LNCAP (cell line): ENCODE data around the gene PYGB.

Experiments used
- TF ChIP-seq, protein P1 (sequence below): fragments of 450-650 bp; IDR thresholded peaks from 2 replicates; pipeline ENCODE4 v1.5.1; 2017; ENCODE audit warnings: mild to moderate bottlenecking

The PYGB gene

DNA sequence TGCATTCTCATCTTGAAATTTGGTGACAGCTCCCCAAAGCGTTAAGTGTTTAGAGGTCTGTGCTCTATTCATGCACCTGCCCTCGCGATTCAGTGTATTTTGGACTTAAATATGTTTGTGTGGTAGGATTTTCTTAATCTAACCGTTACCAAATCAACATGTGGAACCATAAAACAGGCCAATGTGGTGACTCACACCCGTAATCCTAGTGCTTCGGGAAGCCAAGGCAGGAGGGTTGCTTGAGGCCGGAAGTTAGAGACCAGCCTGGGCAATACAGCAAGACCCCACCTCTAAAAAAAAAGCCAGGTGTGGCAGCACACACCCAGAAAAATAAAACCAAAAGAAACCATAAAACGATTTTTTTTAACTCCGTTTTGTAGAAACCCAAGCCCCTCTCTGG lies 31.5 kb downstream of the PYGB start:
- TF ChIP-seq, protein P1, sequence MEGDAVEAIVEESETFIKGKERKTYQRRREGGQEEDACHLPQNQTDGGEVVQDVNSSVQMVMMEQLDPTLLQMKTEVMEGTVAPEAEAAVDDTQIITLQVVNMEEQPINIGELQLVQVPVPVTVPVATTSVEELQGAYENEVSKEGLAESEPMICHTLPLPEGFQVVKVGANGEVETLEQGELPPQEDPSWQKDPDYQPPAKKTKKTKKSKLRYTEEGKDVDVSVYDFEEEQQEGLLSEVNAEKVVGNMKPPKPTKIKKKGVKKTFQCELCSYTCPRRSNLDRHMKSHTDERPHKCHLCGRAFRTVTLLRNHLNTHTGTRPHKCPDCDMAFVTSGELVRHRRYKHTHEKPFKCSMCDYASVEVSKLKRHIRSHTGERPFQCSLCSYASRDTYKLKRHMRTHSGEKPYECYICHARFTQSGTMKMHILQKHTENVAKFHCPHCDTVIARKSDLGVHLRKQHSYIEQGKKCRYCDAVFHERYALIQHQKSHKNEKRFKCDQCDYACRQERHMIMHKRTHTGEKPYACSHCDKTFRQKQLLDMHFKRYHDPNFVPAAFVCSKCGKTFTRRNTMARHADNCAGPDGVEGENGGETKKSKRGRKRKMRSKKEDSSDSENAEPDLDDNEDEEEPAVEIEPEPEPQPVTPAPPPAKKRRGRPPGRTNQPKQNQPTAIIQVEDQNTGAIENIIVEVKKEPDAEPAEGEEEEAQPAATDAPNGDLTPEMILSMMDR: no peak

DNA sequence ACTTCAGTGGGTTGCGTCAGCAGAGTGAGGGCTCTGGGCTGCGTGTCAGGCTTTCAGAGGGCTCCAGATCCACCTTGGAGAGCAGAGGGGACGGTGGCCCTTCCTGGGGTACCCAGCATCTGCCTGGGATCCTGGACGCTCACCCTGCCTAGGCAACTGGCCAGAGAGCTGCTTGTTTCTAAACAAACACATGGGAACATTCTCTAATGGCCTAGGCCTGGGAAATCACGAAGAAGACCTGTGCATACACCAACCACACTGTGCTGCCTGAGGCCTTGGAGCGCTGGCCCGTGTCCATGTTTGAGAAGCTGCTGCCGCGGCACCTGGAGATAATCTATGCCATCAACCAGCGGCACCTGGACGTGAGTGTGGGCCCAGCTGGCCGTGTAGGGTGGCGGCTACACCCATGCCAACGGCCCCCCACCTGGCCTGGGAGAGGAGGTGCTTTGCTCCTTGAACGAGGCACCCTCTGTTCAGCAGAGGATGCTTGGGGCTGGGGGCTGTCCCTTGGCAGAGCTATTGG lies 32.2 kb downstream of the PYGB start:
- TF ChIP-seq, protein P1: no peak

DNA sequence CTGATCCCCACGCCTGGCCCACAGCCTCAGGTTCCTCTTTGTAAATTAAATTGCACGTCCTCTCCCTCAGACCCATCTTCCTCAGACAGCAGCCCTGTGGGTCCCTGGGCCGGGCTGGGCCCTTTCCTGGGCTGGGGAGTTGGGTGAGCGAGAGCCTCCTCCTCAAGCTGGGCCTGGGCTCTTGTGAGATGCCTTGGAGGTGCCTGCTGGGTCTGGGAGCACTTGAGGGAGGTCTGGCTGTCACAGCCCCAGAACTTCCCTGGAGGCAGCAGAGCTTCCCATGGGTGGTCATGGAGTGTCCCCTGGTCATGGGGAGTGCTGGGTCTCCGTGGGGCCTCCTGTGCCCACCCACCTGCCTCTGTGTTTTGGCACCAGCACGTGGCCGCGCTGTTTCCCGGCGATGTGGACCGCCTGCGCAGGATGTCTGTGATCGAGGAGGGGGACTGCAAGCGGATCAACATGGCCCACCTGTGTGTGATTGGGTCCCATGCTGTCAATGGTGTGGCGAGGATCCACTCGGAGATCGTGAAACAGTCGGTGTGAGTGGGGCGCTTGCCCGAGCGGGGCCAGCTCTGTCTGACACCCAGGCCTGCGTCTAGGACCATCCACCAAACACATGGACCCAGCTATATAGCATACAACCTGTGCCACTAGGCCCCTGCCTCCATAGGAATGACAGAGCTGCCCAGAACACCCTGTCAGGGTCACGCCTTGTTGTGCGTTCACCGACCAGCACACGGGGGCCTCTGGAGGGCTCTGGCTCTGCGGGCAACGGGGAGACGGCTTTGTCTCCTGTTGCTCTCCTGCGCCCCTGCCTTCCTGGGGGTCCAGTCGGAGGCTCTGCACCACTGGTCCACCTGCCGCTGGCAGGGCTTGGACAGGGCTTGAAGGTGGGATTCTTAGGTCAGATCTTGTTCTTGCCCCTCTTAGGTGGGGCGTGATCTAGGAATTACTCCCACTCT lies 33.0 kb downstream of the PYGB start:
- TF ChIP-seq, protein P1: no peak

DNA sequence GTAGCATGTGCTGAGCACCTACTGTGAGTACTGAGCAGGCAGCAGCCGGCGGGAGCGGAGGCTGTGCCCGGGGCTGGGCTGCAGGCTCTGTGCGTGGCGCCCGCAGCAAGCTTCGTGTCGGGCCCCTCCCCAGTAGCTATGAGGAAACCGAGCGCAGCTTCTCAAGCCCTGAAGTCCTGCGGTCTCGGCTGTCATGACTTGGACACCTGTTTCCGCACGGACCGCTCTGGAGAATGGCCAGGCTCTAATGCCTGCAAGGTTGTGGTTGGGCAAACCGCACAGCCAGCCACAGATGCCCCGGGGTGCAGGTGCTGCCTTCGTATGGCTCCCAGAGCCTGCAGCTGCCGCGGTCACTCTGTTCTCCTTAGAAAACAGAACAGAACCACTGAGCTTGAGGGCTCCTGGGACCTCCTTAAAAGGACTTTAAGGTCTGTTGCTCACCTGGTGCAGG lies 33.7 kb downstream of the PYGB start:
- TF ChIP-seq, protein P1: no peak

DNA sequence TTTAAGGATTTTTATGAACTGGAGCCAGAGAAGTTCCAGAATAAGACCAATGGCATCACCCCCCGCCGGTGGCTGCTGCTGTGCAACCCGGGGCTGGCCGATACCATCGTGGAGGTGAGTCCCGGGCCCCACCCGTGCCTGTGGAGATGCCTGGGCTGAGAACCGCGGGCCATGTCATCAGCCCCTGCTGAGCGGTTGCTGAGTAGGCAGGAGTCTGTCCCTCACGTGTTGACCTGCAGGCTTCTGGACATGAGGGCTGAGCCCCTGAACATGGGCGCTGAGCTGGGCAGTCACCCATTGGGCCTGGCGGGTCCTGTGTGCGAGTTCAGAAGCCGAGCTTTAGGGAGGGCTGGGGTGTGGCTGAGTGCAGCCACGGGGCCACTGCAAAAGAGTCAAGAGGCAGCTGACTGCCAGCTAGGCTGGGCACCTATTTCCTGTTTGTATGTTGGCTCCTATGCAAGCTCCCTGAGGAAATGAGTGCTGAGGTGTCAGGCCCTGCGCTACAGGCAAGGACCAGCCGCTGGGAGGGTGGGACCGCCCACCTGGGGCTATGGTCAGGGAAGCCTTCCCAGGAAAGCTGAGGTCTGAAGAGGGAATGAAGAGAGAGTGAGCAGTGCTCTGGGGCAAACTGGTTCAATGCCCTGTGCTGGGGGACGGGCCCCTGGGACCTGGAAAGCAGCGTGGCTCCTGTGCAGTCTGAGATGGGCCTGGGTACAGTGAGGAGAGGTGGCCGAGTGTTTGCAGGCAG lies 34.3 kb downstream of the PYGB start:
- TF ChIP-seq, protein P1: no peak

DNA sequence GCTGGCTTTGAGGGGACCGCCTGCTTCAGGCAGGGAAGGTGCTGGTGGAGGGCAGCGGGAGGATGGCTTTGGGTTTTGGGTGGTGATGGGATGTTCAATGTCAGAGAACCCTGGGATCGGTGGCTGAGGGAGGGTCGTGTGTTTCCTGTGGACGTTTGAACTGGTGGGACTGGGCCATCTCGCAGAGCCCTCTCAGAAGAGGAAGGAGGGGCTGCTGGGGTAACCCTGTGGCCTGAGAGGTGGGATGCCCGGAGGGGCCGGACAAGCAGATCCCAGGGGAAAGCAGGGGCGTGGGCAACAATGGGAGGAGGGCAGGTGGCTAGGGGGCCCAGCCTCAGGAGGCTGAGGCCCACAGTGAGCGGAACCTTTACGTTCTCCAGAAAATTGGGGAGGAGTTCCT lies 34.9 kb downstream of the PYGB start:
- TF ChIP-seq, protein P1: no peak

DNA sequence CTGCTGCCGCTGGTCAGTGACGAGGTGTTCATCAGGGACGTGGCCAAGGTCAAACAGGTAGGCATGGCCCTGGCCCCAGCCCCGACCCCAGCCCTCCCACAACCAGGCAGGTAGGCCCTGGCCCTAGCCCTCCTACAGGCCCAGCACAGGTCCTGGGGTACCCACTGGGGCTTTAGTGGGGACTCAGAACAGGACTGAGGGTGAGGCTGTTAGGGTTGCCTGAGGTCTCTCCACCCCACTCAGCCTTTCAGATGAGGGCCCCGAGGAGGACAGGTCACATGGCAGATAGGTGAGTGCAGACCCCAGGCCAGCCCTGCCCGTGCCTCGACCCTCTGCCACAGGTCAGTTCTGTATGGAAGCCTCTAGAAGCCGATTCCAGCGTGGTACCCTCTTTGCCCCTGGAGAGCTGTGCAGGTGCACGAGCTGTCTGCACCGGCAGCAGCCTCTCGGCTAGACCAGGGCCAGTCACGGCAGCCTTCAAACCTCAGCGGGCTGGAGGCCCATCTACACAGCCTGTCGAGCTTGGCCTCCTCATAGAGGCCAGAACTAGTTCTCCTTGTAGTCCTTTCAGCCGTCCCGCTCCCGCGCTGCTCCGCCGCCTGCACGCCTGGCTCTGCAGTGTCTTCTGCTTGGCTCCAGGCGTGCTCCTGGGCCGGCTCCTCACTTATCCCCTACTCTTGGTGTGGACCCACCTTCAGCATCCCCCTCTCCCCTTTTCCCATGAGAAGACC lies 35.5 kb downstream of the PYGB start:
- TF ChIP-seq, protein P1: no peak
